Measurements from ENCODE around the gene IFNL4. TPM values are rescaled to one million over a fixed set of nuclear protein-coding genes. Genes with fewer than 3 reads are reported as not detected.
A peak's percentile ranks its signal among the peaks of the same experiment; 100 is the strongest.
"Not testable (repeated sequence)": the region's sequence is repeated elsewhere in the genome, so short reads cannot be mapped to it uniquely, and the experiment has no call there.

The IFNL4 gene
- total and polyA plus RNA-seq, 2 donors (not counting 1 experiment from before 2014, with no cell fraction given) = not detected

DNA sequence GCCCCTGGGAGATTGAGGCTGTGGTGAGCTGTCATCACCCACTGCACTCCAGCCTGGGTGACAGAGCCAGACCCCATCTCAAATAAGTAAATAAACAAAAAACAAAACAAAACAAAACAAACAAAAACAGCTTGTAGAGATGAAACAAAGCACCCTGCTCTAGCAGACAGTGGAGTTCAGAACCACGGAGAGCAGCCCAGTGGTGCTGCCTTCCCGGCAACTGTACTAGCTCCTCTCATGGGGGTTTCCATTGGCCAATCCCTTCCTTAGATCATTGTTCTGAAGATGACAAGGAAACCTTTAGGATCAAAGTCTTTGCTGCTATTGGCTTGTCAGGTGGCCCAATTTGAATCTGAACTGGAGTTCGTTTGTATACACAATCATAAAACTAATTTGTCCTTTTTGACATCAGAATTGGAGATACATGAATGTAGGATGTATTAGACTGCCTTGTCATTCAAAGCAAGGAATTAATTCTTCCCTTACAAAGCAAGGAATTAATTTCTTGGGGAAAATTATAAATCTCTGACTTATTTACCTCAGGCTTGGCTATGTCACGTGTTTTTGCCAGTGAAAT lies 24.9 kb downstream of the IFNL4 start:
- Histone ChIP-seq H3K79me2 (ENCODE audit: control insufficient read depth, insufficient read depth, low read length) (no peaks in the 10 kb centered on the region), H3K4me3 (replicated peaks in 1 of 4; ENCODE audit: control extremely low read depth in 1 of 4, insufficient read depth in 1 of 4, low read depth in 3 of 4, low read length in 4 of 4) (no peak overlapping the region), H3K36me3 (ENCODE audit: control insufficient read depth, insufficient read depth, low read length) (no peaks in the 10 kb centered on the region), H3K9ac (ENCODE audit: insufficient read depth, low read length) (no peak overlapping the region), H4K20me1 (ENCODE audit: control insufficient read depth, extremely low read depth, insufficient read depth, low read length) (no peaks in the 10 kb centered on the region), H3K4me2 (ENCODE audit: extremely low read depth, insufficient read depth, low read length) (no peak overlapping the region), H2AFZ (ENCODE audit: low read length) (no peak overlapping the region), H3K9me3 (ENCODE audit: control insufficient read depth, insufficient read depth, low read depth, low read length) (no peaks in the 10 kb centered on the region), H3K4me1 (ENCODE audit: control insufficient read depth, extremely low read depth, insufficient read depth, low read length) (no peaks in the 10 kb centered on the region), H3K27ac (ENCODE audit: insufficient read depth, low read length) (no peak overlapping the region), H3K27me3 (ENCODE audit: control insufficient read depth, insufficient read depth, low read length) (peaks cover 2% of the 10 kb centered on the region)
- peak; percentile 15 to 21 for DNase-seq (ENCODE audit: low read depth in 2 of 2)
- TF ChIP-seq, protein P1, sequence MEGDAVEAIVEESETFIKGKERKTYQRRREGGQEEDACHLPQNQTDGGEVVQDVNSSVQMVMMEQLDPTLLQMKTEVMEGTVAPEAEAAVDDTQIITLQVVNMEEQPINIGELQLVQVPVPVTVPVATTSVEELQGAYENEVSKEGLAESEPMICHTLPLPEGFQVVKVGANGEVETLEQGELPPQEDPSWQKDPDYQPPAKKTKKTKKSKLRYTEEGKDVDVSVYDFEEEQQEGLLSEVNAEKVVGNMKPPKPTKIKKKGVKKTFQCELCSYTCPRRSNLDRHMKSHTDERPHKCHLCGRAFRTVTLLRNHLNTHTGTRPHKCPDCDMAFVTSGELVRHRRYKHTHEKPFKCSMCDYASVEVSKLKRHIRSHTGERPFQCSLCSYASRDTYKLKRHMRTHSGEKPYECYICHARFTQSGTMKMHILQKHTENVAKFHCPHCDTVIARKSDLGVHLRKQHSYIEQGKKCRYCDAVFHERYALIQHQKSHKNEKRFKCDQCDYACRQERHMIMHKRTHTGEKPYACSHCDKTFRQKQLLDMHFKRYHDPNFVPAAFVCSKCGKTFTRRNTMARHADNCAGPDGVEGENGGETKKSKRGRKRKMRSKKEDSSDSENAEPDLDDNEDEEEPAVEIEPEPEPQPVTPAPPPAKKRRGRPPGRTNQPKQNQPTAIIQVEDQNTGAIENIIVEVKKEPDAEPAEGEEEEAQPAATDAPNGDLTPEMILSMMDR (conservative IDR thresholded peaks at IDR 0.05 in 1 of 2, IDR thresholded peaks at IDR 0.05 in 1 of 2; ENCODE audit: low read depth in 1 of 2, low read length in 2 of 2) = no peak
- no peak for TF ChIP-seq EZH2 (IDR thresholded peaks at IDR 0.05; ENCODE audit: low read length, missing control alignments)

GRCh38 chr19:39219108-39219507 lies 29.5 kb downstream of the IFNL4 start:
- H3K36me3 ChIP-seq (ENCODE audit: control insufficient read depth, insufficient read depth, low read length) = not testable (repeated sequence)

GRCh38 chr19:39218230-39219007 lies 30.2 kb downstream of the IFNL4 start:
- Histone ChIP-seq H3K4me1 (ENCODE audit: control insufficient read depth, extremely low read depth, insufficient read depth, low read length) (no peaks in the 10 kb centered on the region), H3K79me2 (ENCODE audit: control insufficient read depth, insufficient read depth, low read length) (no peaks in the 10 kb centered on the region), H3K27me3 (ENCODE audit: control insufficient read depth, insufficient read depth, low read length) (peaks cover 5% of the 10 kb centered on the region), H2AFZ (ENCODE audit: low read length) (no peak overlapping the region), H3K4me2 (ENCODE audit: extremely low read depth, insufficient read depth, low read length) (no peak overlapping the region), H3K36me3 (ENCODE audit: control insufficient read depth, insufficient read depth, low read length) (no peaks in the 10 kb centered on the region), H4K20me1 (ENCODE audit: control insufficient read depth, extremely low read depth, insufficient read depth, low read length) (no peaks in the 10 kb centered on the region), H3K27ac (ENCODE audit: insufficient read depth, low read length) (no peak overlapping the region), H3K9me3 (ENCODE audit: control insufficient read depth, insufficient read depth, low read depth, low read length) (no peaks in the 10 kb centered on the region), H3K9ac (ENCODE audit: insufficient read depth, low read length) (no peak overlapping the region), H3K4me3 (replicated peaks in 1 of 4; ENCODE audit: control extremely low read depth in 1 of 4, insufficient read depth in 1 of 4, low read depth in 3 of 4, low read length in 4 of 4) (no peak overlapping the region)
- TF ChIP-seq, protein P1 (conservative IDR thresholded peaks at IDR 0.05 in 1 of 2, IDR thresholded peaks at IDR 0.05 in 1 of 2; ENCODE audit: low read depth in 1 of 2, low read length in 2 of 2) = no peak
- TF ChIP-seq EZH2 (IDR thresholded peaks at IDR 0.05; ENCODE audit: low read length, missing control alignments) = no peak
- DNase-seq (ENCODE audit: low read depth in 2 of 2) = no peak

More at GRCh38 chr19:39219108-39219507, 29.5 kb downstream of the IFNL4 start:
- DNase-seq (ENCODE audit: low read depth in 2 of 2); H4K20me1 ChIP-seq (ENCODE audit: control insufficient read depth, extremely low read depth, insufficient read depth, low read length); H2AFZ ChIP-seq (ENCODE audit: low read length); H3K9ac ChIP-seq (ENCODE audit: insufficient read depth, low read length); H3K9me3 ChIP-seq (ENCODE audit: control insufficient read depth, insufficient read depth, low read depth, low read length); H3K79me2 ChIP-seq (ENCODE audit: control insufficient read depth, insufficient read depth, low read length); H3K4me2 ChIP-seq (ENCODE audit: extremely low read depth, insufficient read depth, low read length); H3K27ac ChIP-seq (ENCODE audit: insufficient read depth, low read length); H3K4me1 ChIP-seq (ENCODE audit: control insufficient read depth, extremely low read depth, insufficient read depth, low read length); H3K4me3 ChIP-seq (replicated peaks in 1 of 4; ENCODE audit: control extremely low read depth in 1 of 4, insufficient read depth in 1 of 4, low read depth in 3 of 4, low read length in 4 of 4); H3K27me3 ChIP-seq (ENCODE audit: control insufficient read depth, insufficient read depth, low read length): not testable (repeated sequence)

Measured in fibroblast of lung (primary cell).